HUES6 (cell line): ENCODE data around the gene TAAR9.
"Not testable (repeated sequence)": the region's sequence is repeated elsewhere in the genome, so short reads cannot be mapped to it uniquely, and the experiment has no call there.

Experiments
- H3K27ac ChIP-seq: 2 replicates; pipeline ENCODE4 v1.7.0; 2013; ENCODE audit warnings: low read depth, mild to moderate bottlenecking, low read length, inconsistent platforms
- H3K27me3 ChIP-seq: 2 replicates; pipeline ENCODE4 v1.6.1; 2013; ENCODE audit warnings: low read length; ENCODE audit not compliant: control insufficient read depth, insufficient read depth
- H3K36me3 ChIP-seq: 2 replicates; pipeline ENCODE4 v1.6.1; 2013; ENCODE audit warnings: low read length; ENCODE audit not compliant: control insufficient read depth, insufficient read depth
- H3K4me1 ChIP-seq: 2 replicates; pipeline ENCODE4 v1.6.1; 2013; ENCODE audit warnings: low read length; ENCODE audit not compliant: control insufficient read depth, insufficient read depth
- H3K4me3 ChIP-seq: 2 replicates; pipeline ENCODE4 v1.5.1; 2013; ENCODE audit warnings: low read depth, low read length
- H3K9ac ChIP-seq: one replicate; pipeline ENCODE4 v1.6.1; 2013; ENCODE audit warnings: mild to moderate bottlenecking, low read length
- H3K9me3 ChIP-seq: 2 replicates; pipeline ENCODE4 v1.6.1; 2013; ENCODE audit warnings: low read depth, low read length; ENCODE audit not compliant: control insufficient read depth, insufficient read depth

Gene TAAR9

DNA sequence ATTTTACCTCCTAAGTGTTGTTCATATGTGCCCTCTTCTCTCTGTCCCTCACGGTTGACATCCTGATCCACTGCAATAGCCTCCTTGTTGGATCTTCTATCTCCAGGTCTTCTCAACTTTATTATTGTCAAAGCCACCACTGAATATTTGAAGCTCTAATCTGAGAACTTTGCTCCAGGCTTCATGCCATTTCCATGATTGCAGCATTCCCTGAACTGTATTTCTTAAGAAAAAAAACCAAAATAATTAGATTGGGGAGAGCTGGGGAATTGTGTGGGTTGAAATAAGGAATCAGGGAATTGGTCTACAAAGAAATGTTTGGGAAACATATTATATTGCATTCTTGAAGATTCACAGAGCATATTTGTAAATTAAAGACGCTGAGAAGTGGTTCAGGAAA, 22.7 kb upstream of the TAAR9 start:
- H3K9ac ChIP-seq = no peak overlapping the region

GRCh38 chr6:132520953-132521352, 17.1 kb upstream of the TAAR9 start:
- H3K27ac ChIP-seq = no peak overlapping the region
- no peaks in the 10 kb centered on the region for H3K27me3 ChIP-seq
- no peak overlapping the region for H3K9ac ChIP-seq

More for the DNA sequence above, 22.7 kb upstream of the TAAR9 start:
- H3K9me3 ChIP-seq = no peaks in the 10 kb centered on the region
- peaks cover 10% of the 10 kb centered on the region; the same call in 1 of the 2 replicates for H3K27me3 ChIP-seq
- H3K4me3 ChIP-seq = no peak overlapping the region
- H3K27ac ChIP-seq = no peak overlapping the region
- H3K4me1 ChIP-seq = peaks cover 10% of the 10 kb centered on the region
- no peaks in the 10 kb centered on the region for H3K36me3 ChIP-seq

DNA sequence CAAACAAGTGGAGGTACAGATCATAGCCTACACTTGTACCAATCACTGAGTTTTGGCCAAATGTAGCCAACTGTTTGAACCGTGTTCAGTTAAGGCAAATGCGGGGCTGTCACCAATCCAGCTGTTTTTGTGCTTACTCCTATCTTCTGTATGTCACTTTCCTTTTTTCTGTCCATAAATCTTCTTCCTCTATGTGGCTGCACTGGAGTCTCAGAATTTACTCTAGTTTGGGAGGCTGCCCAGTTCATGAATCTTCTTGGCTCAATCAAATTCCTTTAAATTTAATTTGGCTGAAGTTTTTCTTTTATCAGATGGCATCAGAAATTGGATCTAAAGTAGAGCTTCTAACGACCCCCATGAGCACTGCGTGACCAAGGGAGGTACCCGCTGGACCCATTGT, 13.4 kb upstream of the TAAR9 start:
- H3K9me3 ChIP-seq = no peaks in the 10 kb centered on the region
- H3K4me1 ChIP-seq = peaks cover 8% of the 10 kb centered on the region; the same call in 1 of the 2 replicates
- no peak overlapping the region for H3K27ac ChIP-seq
- H3K4me3 ChIP-seq = no peak overlapping the region
- no peaks in the 10 kb centered on the region for H3K27me3 ChIP-seq
- no peaks in the 10 kb centered on the region for H3K36me3 ChIP-seq
- no peak overlapping the region for H3K9ac ChIP-seq

More at GRCh38 chr6:132520953-132521352, 17.1 kb upstream of the TAAR9 start:
- Histone ChIP-seq H3K4me1 (peaks cover under 1% of the 10 kb centered on the region; the same call in 1 of the 2 replicates), H3K9me3 (no peaks in the 10 kb centered on the region), H3K36me3 (no peaks in the 10 kb centered on the region), H3K4me3 (no peak overlapping the region)

- Histone ChIP-seq H3K27ac (no peak overlapping the region), H3K9ac (no peak overlapping the region), H3K36me3 (no peaks in the 10 kb centered on the region), H3K27me3 (no peaks in the 10 kb centered on the region), H3K9me3 (no peaks in the 10 kb centered on the region), H3K4me1 (peaks cover 8% of the 10 kb centered on the region; the same call in 1 of the 2 replicates), H3K4me3 (no peak overlapping the region)
These were observed 12.2 kb upstream of the TAAR9 start for GRCh38 chr6:132525866-132526265.

- no peaks in the 10 kb centered on the region for H3K36me3 ChIP-seq
- no peaks in the 10 kb centered on the region for H3K9me3 ChIP-seq
- H3K27me3 ChIP-seq = no peaks in the 10 kb centered on the region
- H3K27ac ChIP-seq = no peak overlapping the region
- H3K4me1 ChIP-seq = peaks cover 8% of the 10 kb centered on the region; the same call in 1 of the 2 replicates
- H3K4me3 ChIP-seq = no peak overlapping the region
- no peak overlapping the region for H3K9ac ChIP-seq
These were observed 11.6 kb upstream of the TAAR9 start for GRCh38 chr6:132526461-132526860.

GRCh38 chr6:132527791-132528190, 10.3 kb upstream of the TAAR9 start:
- peaks cover 6% of the 10 kb centered on the region; the same call in 1 of the 2 replicates for H3K9me3 ChIP-seq
- no peak overlapping the region for H3K9ac ChIP-seq
- no peak overlapping the region for H3K27ac ChIP-seq
- no peak overlapping the region for H3K4me3 ChIP-seq
- peaks cover 8% of the 10 kb centered on the region; the same call in 1 of the 2 replicates for H3K4me1 ChIP-seq
- no peaks in the 10 kb centered on the region for H3K27me3 ChIP-seq
- H3K36me3 ChIP-seq = no peaks in the 10 kb centered on the region

DNA sequence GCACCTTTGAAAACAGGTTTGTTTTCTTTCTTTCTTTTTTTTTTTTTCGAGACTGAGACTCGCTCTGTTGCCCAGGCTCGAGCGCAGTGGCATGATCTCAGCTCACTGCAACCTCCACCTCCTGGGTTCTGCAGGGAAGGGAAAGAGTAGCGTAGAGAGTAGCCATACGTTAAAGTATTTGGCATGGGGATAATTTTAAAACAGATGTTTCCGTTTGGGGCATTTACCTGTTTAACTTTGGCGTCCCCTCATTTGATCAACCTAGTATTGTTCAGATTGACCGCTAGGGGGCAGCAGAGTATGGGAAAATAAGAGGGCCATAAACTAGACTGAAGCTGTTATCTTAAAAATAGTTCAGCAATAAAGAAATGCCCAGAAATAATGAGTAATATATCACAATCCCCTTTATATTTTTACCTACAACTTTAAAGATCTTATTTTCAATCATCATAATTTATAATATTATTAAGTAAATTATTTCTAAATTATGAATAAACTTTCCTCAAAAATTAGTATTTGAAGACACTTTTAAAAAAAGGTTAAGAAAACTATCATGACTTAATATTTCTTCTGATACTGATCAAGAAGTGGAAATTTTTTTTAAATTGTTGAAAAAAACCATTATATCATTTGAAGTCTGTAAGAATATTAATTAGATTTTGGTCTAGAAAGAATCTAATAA, 7.6 kb upstream of the TAAR9 start:
- H3K27ac ChIP-seq = no peak overlapping the region
- no peaks in the 10 kb centered on the region for H3K36me3 ChIP-seq
- H3K9me3 ChIP-seq = peaks cover 13% of the 10 kb centered on the region; the same call in 1 of the 2 replicates
- H3K4me1 ChIP-seq = peaks cover 8% of the 10 kb centered on the region; the same call in 1 of the 2 replicates
- 0 out of 2 replicates have a peak overlapping the region, but pooled peaks have one; percentile 31 for H3K4me3 ChIP-seq
- no peak overlapping the region for H3K9ac ChIP-seq
- no peaks in the 10 kb centered on the region for H3K27me3 ChIP-seq

DNA sequence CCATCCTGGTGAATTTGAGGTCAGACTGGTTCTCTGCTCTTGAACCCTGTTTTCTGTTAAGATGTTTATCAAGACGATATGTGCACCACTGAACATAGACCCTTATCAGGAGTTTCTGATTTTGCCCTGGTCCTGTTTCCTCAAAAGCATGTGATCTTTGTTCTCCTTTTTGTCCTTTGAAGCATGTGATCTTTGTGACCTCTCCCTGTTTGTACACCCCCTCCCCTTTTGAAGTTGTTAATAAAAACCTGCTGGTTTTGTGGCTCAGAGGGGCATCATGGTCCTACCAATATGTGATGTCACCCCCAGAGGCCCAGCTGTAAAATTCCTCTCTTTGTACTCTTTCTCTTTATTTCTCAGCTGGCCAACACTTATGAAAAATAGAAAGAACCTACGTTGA, 3.5 kb upstream of the TAAR9 start:
- not testable (repeated sequence) for H3K4me3 ChIP-seq, H3K4me1 ChIP-seq, H3K27ac ChIP-seq, H3K27me3 ChIP-seq, H3K9ac ChIP-seq, H3K36me3 ChIP-seq
- H3K9me3 ChIP-seq = peaks cover 13% of the 10 kb centered on the region; the same call in 1 of the 2 replicates

GRCh38 chr6:132537145-132537544, 932 bp upstream of the TAAR9 start:
- no peak overlapping the region for H3K27ac ChIP-seq
- H3K9ac ChIP-seq = no peak overlapping the region
- H3K4me1 ChIP-seq = no peaks in the 10 kb centered on the region
- H3K36me3 ChIP-seq = no peaks in the 10 kb centered on the region
- H3K9me3 ChIP-seq = peaks cover 10% of the 10 kb centered on the region; the same call in 1 of the 2 replicates
- H3K27me3 ChIP-seq = no peaks in the 10 kb centered on the region
- H3K4me3 ChIP-seq = no peak overlapping the region

- H3K4me3 ChIP-seq = no peak overlapping the region
- no peak overlapping the region for H3K9ac ChIP-seq
- no peaks in the 10 kb centered on the region for H3K36me3 ChIP-seq
- no peak overlapping the region for H3K27ac ChIP-seq
- H3K9me3 ChIP-seq = no peaks in the 10 kb centered on the region
- no peaks in the 10 kb centered on the region for H3K27me3 ChIP-seq
- H3K4me1 ChIP-seq = peaks cover 7% of the 10 kb centered on the region; the same call in 1 of the 2 replicates
These were observed 6.7 kb downstream of the TAAR9 start for GRCh38 chr6:132544826-132545225.

DNA sequence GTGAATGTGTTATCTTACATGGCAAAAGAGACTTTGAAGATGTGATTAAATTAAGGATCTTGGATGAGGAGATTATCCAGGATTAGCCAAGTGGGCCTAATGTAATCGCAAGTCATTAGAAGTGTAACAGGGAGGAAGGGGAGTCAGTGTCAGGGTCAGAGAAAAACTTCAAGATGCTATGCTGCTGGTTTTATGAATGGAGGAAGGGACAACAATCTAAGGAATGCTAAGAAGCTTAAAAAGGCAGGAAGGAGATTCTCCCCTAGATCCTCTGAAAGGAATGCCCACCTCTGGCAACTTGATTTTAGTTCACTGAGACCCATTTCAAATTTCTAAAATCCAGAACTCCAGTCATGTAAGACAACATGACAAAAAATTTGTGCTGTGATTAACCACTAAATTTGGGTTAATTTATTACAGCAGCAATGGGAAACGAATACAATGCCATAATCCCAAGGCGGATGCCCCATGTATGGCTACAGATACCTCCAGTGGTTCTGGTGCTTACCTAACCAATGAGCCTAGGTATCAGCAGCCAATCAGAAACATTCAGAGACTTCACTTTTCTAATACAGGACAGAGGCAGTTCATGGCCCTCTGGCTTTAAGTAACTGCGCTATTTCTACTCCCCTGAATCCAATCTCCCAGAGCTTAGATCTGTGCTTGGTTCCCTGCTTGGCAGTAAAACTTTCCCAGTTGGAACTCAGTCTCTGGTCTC, 10.8 kb downstream of the TAAR9 start:
- H3K36me3 ChIP-seq = no peaks in the 10 kb centered on the region
- H3K4me3 ChIP-seq = no peak overlapping the region
- H3K4me1 ChIP-seq = peaks cover 14% of the 10 kb centered on the region
- H3K27ac ChIP-seq = no peak overlapping the region
- H3K9ac ChIP-seq = no peak overlapping the region
- no peaks in the 10 kb centered on the region for H3K27me3 ChIP-seq
- no peaks in the 10 kb centered on the region for H3K9me3 ChIP-seq
